Naive thymus-derived CD4-positive, alpha-beta T cell (primary cell): Measurements from ENCODE around the gene CNIH4. TPM values are rescaled to one million over a fixed set of nuclear protein-coding genes. Genes with fewer than 3 reads are reported as not detected.

Experiments
- ATAC-seq: fragments of 150-1000 bp; cut with Tn5 transposase; 2 replicates; pipeline ENCODE4 v1.10.0; 2021; ENCODE audit warnings: mild to moderate bottlenecking, moderate library complexity
- CTCF ChIA-PET: fragments of 350-600 bp; sonication (Branson Sonifier 250); formaldehyde crosslinking; loops from one replicate; lab custom pipeline; 2021; ENCODE audit warnings: antibody characterized with exemption; lab: Charles Lee
- POLR2A ChIA-PET: fragments of 350-600 bp; sonication (Branson Sonifier 250); formaldehyde crosslinking; loops from one replicate; lab custom pipeline; 2021; ENCODE audit warnings: antibody characterized with exemption, inconsistent platforms; lab: Charles Lee
- DNase-seq, 9 donors: peaks; one replicate each; pipeline versions ENCODE4 v3.0.0 to v3.0.0-alpha.2; 2020 to 2022; ENCODE audit warnings: mixed read lengths in 1 of 9
- H3K27ac ChIP-seq: one replicate; pipeline ENCODE4 v1.7.0; 2013; ENCODE audit warnings: mild to moderate bottlenecking, low read depth, low read length, moderate library complexity
- H3K27me3 ChIP-seq, 2 donors: one replicate each; pipeline ENCODE4 v1.7.0; 2013; ENCODE audit warnings: low read length in 2 of 2, mild to moderate bottlenecking in 2 of 2, moderate library complexity in 2 of 2; ENCODE audit not compliant: control insufficient read depth in 2 of 2, insufficient read depth in 2 of 2
- H3K36me3 ChIP-seq, 3 experiments: 1 replicate in 2 of 3; 2 replicates in 1 of 3; pipeline ENCODE4 v1.7.0; 2013; ENCODE audit warnings: low read length in 3 of 3, mild to moderate bottlenecking in 3 of 3, moderate library complexity in 1 of 3; ENCODE audit not compliant: insufficient read depth in 3 of 3, control insufficient read depth in 2 of 3
- H3K4me1 ChIP-seq, 2 donors: one replicate each; pipeline ENCODE4 v1.7.0; 2013; ENCODE audit warnings: low read length in 2 of 2, mild to moderate bottlenecking in 2 of 2, moderate library complexity in 1 of 2; ENCODE audit not compliant: control insufficient read depth in 2 of 2, insufficient read depth in 2 of 2
- H3K4me3 ChIP-seq: 2 replicates; pipeline ENCODE4 v1.7.0; 2013; ENCODE audit warnings: mild to moderate bottlenecking, low read length
- H3K9me3 ChIP-seq, 3 experiments: 1 replicate in 2 of 3; 2 replicates in 1 of 3; pipeline ENCODE4 v1.7.0; 2013; ENCODE audit warnings: low read length in 3 of 3; ENCODE audit not compliant: control insufficient read depth in 2 of 3
- H3K27ac Mint-ChIP-seq, 9 donors: one replicate each; pipeline ENCODE4 v1.8.0; 2020 to 2022; ENCODE audit warnings: mixed read lengths in 9 of 9, mild to moderate bottlenecking in 8 of 9, moderate library complexity in 5 of 9, inconsistent platforms in 2 of 9
- H3K27me3 Mint-ChIP-seq, 5 donors: one replicate each; pipeline ENCODE4 v1.8.0; 2021 to 2022; ENCODE audit warnings: mixed read lengths in 5 of 5, mild to moderate bottlenecking in 1 of 5
- H3K36me3 Mint-ChIP-seq, 5 donors: one replicate each; pipeline ENCODE4 v1.8.0; 2020 to 2022; ENCODE audit warnings: mixed read lengths in 5 of 5, mild to moderate bottlenecking in 3 of 5, inconsistent platforms in 1 of 5
- H3K4me1 Mint-ChIP-seq, 7 donors: one replicate each; pipeline ENCODE4 v1.8.0; 2020 to 2022; ENCODE audit warnings: mixed read lengths in 7 of 7, mild to moderate bottlenecking in 3 of 7, inconsistent platforms in 1 of 7
- H3K4me3 Mint-ChIP-seq, 10 donors: one replicate each; pipeline ENCODE4 v1.8.0; 2020 to 2022; ENCODE audit warnings: mild to moderate bottlenecking in 10 of 10, mixed read lengths in 10 of 10, moderate library complexity in 6 of 10, inconsistent platforms in 2 of 10
- H3K9me3 Mint-ChIP-seq, 11 donors: one replicate each; pipeline ENCODE4 v1.8.0; 2020 to 2022; ENCODE audit warnings: mixed read lengths in 11 of 11, mild to moderate bottlenecking in 4 of 11, inconsistent platforms in 1 of 11, moderate library complexity in 1 of 11
- intact Hi-C, 2 donors: fragments of 100-400 bp; cut with micrococcal nuclease; formaldehyde crosslinking; loops; one replicate each; pipeline ENCODE4 v1.15.1; 2023
- polyA plus RNA-seq, 2 donors: library from polyadenylated mRNA; unstranded; fragments of 300-500 nt; fragmentation: Illumina TruSeq; gene quantifications; one replicate each; pipeline ENCODE4 v1.2.3, GENCODE V29; 2021
- total RNA-seq, 6 experiments: library from RNA in 5 of 6; stranded (reverse) in 5 of 6; gene quantifications; 1 replicate in 5 of 6; 2 replicates in 1 of 6; pipeline ENCODE4 v1.2.3 and lab custom pipeline; 2021 to 2026

The CNIH4 gene
- total and polyA plus RNA-seq, 7 experiments from 2014 or later = 28.1 to 44.8 (median 39.8) TPM

DNA sequence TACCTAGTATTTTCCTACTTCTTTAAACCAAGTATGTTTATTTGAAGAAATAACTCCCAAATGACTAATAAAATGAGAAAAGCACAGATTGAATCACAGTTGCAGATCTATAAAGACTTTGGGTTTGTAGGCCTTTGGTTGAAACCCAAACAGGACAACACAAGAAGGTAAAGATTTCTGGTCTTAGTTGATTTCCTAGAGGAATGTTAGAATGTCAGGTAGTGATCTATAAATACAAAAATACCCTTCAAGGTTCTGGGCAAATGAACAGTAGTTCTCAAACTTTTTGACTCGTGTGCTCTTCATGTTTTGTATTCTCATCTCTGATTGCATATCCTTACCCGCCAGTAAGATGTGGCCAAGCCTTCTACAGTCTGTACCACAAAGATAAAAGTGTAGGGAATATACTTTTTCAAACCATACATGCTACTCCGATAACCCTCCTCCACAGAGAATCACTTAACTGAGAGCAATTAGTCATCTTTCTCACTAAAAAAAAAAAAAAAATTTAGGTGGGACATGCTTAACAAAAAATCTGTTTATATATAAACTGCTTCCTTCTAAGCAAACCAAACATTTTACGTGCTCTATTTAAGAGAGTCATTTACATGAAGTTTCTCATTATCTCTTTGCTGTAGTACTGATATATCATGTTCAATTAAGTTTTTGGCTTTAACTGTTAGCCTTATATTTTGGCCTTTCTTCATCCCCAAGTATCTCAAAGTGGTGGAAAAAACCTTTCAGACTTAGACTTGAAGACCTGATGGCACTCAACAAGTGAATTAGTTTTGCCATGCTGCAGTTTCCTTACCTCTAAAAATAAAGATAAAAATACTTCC is 36.0 kb downstream of the CNIH4 start:
- H3K36me3 ChIP-seq = peaks cover 1 to 60% (median 35%) of the 10 kb centered on the region in 3 experiments
- intact Hi-C loops = no loop called here
- CTCF ChIA-PET = no interaction called here

DNA sequence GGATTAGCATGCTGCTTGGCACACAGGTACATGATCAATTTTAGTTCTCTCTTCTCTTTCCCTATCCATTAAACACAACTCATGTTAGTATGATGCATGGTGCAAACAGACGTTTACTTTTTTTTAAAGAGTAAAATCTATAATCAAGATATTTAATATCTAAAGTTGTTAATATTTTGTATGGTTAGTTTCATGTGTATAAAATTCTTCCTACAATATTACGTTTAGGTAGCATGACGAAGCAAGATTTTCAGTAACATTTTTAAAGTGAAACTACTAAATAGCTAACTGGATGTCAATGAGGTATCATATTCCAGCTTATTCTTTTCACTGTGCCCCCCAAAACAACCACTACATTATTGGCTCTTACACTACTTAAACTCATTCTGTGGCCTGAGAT is 36.6 kb downstream of the CNIH4 start:
- Histone ChIP-seq H3K4me3 (no peak overlapping the region), H3K27ac (no peak overlapping the region), H3K36me3 (peaks cover 5 to 67% (median 35%) of the 10 kb centered on the region in 3 experiments), H3K4me1 (no peaks in the 10 kb centered on the region), H3K27me3 (no peaks in the 10 kb centered on the region), H3K9me3 (no peaks in the 10 kb centered on the region)
- H3K27ac Mint-ChIP-seq = peak overlapping the region in 4 of 9 donors; percentile 6 to 59 (median 50)
- DNase-seq (no peak), ATAC-seq (no peak)
- ChIA-PET POLR2A (no interaction called here), CTCF (no interaction called here)
- peaks cover 6 to 34% (median 22%) of the 10 kb centered on the region in 7 donors for H3K4me1 Mint-ChIP-seq
- no peaks in the 10 kb centered on the region for H3K27me3 Mint-ChIP-seq
- intact Hi-C loops = no loop called here
- H3K4me3 Mint-ChIP-seq = no peak overlapping the region
- H3K36me3 Mint-ChIP-seq = peaks cover 3 to 70% (median 49%) of the 10 kb centered on the region in 5 donors
- no peaks in the 10 kb centered on the region for H3K9me3 Mint-ChIP-seq

More for the DNA sequence above, 36.0 kb downstream of the CNIH4 start:
- Mint-ChIP-seq H3K27me3 (no peaks in the 10 kb centered on the region), H3K27ac (peak overlapping the region in 6 of 9 donors; percentile 7 to 65 (median 50)), H3K9me3 (no peaks in the 10 kb centered on the region), H3K36me3 (peaks cover 3 to 68% (median 44%) of the 10 kb centered on the region in 5 donors), H3K4me1 (peaks cover 6 to 40% (median 27%) of the 10 kb centered on the region in 7 donors), H3K4me3 (no peak overlapping the region)
- DNase-seq = no peak
- peaks cover 6% of the 10 kb centered on the region in 2 donors for H3K4me1 ChIP-seq
- no peak overlapping the region for H3K4me3 ChIP-seq
- POLR2A ChIA-PET = no interaction called here
- ATAC-seq = no peak
- no peaks in the 10 kb centered on the region for H3K27me3 ChIP-seq
- no peaks in the 10 kb centered on the region for H3K9me3 ChIP-seq
- H3K27ac ChIP-seq = no peak overlapping the region

DNA sequence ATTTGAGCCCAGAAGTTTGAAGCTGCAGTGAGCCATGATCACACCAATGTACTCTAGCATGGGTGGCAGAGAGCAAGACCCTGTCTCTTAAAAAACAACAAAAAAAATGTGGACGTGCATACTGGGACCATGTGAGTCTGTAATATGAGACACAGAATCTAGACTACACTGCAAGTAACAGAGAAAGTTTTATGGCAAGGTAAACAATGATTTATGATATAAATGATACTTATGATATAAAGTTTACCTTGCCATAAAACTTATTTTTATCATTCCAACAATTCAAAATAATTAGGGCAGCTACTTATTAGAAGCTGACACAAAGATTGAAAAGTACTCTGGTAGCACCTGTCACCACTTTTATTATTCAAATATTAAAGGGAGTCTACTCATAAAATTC is 43.2 kb downstream of the CNIH4 start:
- H3K9me3 ChIP-seq = no peaks in the 10 kb centered on the region
- H3K27me3 ChIP-seq = no peaks in the 10 kb centered on the region
- ChIA-PET CTCF (interaction anchor here (0.6 to 1.2 kb wide), 2 partner anchors 23 to 262 kb away, joined by 3 to 5 read pairs; no protein-coding TSS in a partner anchor), POLR2A (interaction anchor here (0.5 to 1.2 kb wide), 2 partner anchors 13 to 15 kb away, joined by 3 to 4 read pairs; no protein-coding TSS in a partner anchor)
- Mint-ChIP-seq H3K27ac (peak overlapping the region in 4 of 9 donors; percentile 15 to 65 (median 52)), H3K9me3 (no peaks in the 10 kb centered on the region), H3K4me1 (peaks cover 4 to 41% (median 17%) of the 10 kb centered on the region in 7 donors), H3K4me3 (no peak overlapping the region), H3K27me3 (no peaks in the 10 kb centered on the region), H3K36me3 (peaks cover 0 to 52% (median 33%) of the 10 kb centered on the region in 5 donors)
- peaks cover 0 to 5% of the 10 kb centered on the region in 2 donors for H3K4me1 ChIP-seq
- intact Hi-C loops = loop anchor here in 1 of 2 donors (2.0 to 10.0 kb wide), 2 partner anchors 15 to 55 kb away; no protein-coding TSS in a partner anchor
- DNase-seq = no peak
- H3K4me3 ChIP-seq = no peak overlapping the region
- H3K36me3 ChIP-seq = peaks cover 19 to 84% (median 35%) of the 10 kb centered on the region in 3 experiments
- ATAC-seq = no peak
- no peak overlapping the region for H3K27ac ChIP-seq

DNA sequence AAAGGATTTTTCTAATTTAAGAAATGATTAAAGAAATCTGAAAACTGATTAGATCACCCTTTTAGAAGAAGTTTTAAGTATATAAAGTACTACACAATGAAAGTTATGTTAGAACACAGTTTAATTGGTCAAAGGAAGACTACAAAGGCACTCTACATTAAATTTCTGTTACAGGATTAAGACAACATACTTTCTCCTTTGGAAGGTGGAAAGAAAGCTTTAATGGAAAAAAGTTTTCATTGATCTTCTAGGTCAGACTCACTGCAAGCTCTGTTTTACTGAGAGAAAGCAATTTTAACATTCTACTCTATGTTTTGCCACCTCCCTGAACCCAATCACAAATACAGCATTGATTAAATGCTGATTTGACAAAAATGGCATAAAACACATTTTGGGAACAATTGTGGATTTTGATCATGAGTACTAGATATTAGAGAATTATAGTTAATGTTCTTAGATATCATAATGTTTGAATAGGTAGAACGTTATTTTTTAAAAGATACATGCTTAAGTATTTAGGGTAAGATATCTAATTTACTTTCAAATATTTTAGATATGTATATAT is 45.9 kb downstream of the CNIH4 start:
- ChIA-PET CTCF (no interaction called here), POLR2A (interaction anchor here (1.5 kb wide), 1 partner anchor 15 kb away, joined by 3 read pairs; no protein-coding TSS in a partner anchor)
- peaks cover 3 to 47% (median 24%) of the 10 kb centered on the region in 7 donors for H3K4me1 Mint-ChIP-seq
- Histone ChIP-seq H3K27ac (no peak overlapping the region), H3K4me3 (no peak overlapping the region), H3K9me3 (no peaks in the 10 kb centered on the region), H3K36me3 (peaks cover 19 to 73% (median 39%) of the 10 kb centered on the region in 3 experiments), H3K4me1 (peaks cover 0 to 5% of the 10 kb centered on the region in 2 donors), H3K27me3 (no peaks in the 10 kb centered on the region)
- no peak for DNase-seq
- H3K27me3 Mint-ChIP-seq = no peaks in the 10 kb centered on the region
- no peaks in the 10 kb centered on the region for H3K9me3 Mint-ChIP-seq
- no peak overlapping the region for H3K4me3 Mint-ChIP-seq
- H3K36me3 Mint-ChIP-seq = peaks cover 7 to 49% (median 35%) of the 10 kb centered on the region in 5 donors
- intact Hi-C loops = loop anchor here in 1 of 2 donors (10.0 kb wide), 1 partner anchor 52 kb away; no protein-coding TSS in a partner anchor
- no peak for ATAC-seq
- H3K27ac Mint-ChIP-seq = peak overlapping the region in 3 of 9 donors; percentile 26 to 63 (median 30)

DNA sequence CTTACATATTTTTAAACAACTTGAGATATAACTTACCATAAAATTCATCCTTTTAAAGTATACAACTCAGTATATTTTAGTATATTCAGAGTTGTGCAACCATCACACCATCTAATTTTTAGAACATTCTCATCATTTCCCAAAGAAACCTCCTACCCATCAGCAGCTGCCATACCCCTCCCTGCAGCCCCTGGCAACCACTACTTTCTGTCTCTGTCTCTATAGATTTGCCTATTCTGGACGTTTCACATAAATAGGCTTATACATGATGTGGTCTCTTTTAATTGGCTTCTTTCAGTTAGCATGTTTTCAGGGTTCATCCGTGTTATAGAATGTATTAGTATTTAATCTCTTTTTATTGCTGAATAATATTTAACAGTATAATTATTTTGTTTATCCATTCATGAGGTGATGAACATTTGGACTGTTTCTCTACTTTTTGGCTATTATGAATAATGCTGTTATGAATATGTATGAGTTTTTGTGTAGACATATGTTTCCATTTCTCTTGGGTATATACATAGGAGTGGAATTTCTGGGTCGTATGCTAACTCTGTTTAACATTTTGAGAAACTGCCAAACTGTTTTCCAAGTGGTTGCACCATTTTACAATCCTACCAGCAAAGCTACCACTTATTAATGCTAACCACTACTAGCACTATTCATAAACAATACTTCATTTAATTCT is 48.4 kb downstream of the CNIH4 start:
- DNase-seq (no peak), ATAC-seq (no peak)
- POLR2A ChIA-PET = no interaction called here
- intact Hi-C loops = loop anchor here (2.0 to 10.0 kb wide), 2 partner anchors 14 to 50 kb away; no protein-coding TSS in a partner anchor
- CTCF ChIA-PET = interaction anchor here (1.0 kb wide), 1 partner anchor 54 kb away, joined by 3 read pairs; no protein-coding TSS in a partner anchor
- Histone ChIP-seq H3K4me3 (no peak overlapping the region), H3K4me1 (peaks cover 0 to 5% of the 10 kb centered on the region in 2 donors), H3K27ac (no peak overlapping the region), H3K27me3 (no peaks in the 10 kb centered on the region), H3K36me3 (peaks cover 11 to 70% (median 28%) of the 10 kb centered on the region in 3 experiments), H3K9me3 (no peaks in the 10 kb centered on the region)
- Mint-ChIP-seq H3K27ac (peak overlapping the region in 7 of 9 donors; percentile 12 to 73 (median 44)), H3K27me3 (no peaks in the 10 kb centered on the region), H3K4me3 (no peak overlapping the region), H3K36me3 (peaks cover 12 to 33% (median 21%) of the 10 kb centered on the region in 5 donors), H3K4me1 (peaks cover 5 to 45% (median 32%) of the 10 kb centered on the region in 7 donors), H3K9me3 (no peaks in the 10 kb centered on the region)

DNA sequence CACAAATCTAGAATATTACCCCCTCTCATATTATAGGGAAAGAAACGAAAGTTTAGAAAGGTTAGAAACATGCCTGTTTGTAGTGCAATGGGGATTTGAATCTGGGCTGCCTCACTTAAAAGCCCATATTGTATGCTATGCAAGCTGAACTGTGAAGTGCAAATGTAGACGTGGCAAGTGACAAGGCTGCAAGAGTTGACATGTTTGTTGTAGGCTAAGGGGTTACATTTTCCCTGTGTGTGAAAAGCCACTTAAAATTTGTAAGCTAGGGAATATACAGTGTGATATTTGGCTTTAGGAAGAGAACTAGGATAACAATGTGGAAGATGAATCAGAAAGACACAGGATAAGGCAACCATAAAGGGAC is 48.9 kb downstream of the CNIH4 start:
- no peak overlapping the region for H3K4me3 Mint-ChIP-seq
- CTCF ChIA-PET = interaction anchor here (0.5 kb wide), 1 partner anchor 10 kb away, joined by 3 read pairs; no protein-coding TSS in a partner anchor
- H3K4me3 ChIP-seq = no peak overlapping the region
- no peaks in the 10 kb centered on the region for H3K9me3 ChIP-seq
- peaks cover 11 to 75% (median 30%) of the 10 kb centered on the region in 3 experiments for H3K36me3 ChIP-seq
- H3K27ac ChIP-seq = no peak overlapping the region
- POLR2A ChIA-PET = interaction anchor here (0.7 kb wide), 1 partner anchor 20 kb away, joined by 3 read pairs; no protein-coding TSS in a partner anchor
- peak overlapping the region in 6 of 9 donors; percentile 12 to 73 (median 46) for H3K27ac Mint-ChIP-seq
- no peak for ATAC-seq
- H3K4me1 ChIP-seq = peaks cover 0 to 5% of the 10 kb centered on the region in 2 donors
- no peaks in the 10 kb centered on the region for H3K27me3 Mint-ChIP-seq
- no peak for DNase-seq
- no peaks in the 10 kb centered on the region for H3K9me3 Mint-ChIP-seq
- peaks cover 5 to 45% (median 32%) of the 10 kb centered on the region in 7 donors for H3K4me1 Mint-ChIP-seq
- H3K27me3 ChIP-seq = no peaks in the 10 kb centered on the region
- intact Hi-C loops = loop anchor here (2.0 to 10.0 kb wide), 2 partner anchors 13 to 49 kb away; no protein-coding TSS in a partner anchor
- peaks cover 12 to 33% (median 21%) of the 10 kb centered on the region in 5 donors for H3K36me3 Mint-ChIP-seq
